DMS114 treated with DMSO at 0.1 percent for 48 hours (cell line): ENCODE data around the gene ELMOD1.

ENCODE experiments used
- DNase-seq: peaks from one replicate; lab custom pipeline; 2025; ENCODE audit not compliant: unreplicated experiment; lab: John Stamatoyannopoulos, UW

Gene ELMOD1

GRCh38 chr11:107631931-107632330, 41.0 kb downstream of the ELMOD1 start:
- DNase-seq = no peak

GRCh38 chr11:107646783-107647182, 55.8 kb downstream of the ELMOD1 start:
- DNase-seq = no peak

- DNase-seq = no peak
Measured at GRCh38 chr11:107648242-107648641, 57.3 kb downstream of the ELMOD1 start.

GRCh38 chr11:107651672-107652071, 60.7 kb downstream of the ELMOD1 start:
- DNase-seq = no peak

DNA sequence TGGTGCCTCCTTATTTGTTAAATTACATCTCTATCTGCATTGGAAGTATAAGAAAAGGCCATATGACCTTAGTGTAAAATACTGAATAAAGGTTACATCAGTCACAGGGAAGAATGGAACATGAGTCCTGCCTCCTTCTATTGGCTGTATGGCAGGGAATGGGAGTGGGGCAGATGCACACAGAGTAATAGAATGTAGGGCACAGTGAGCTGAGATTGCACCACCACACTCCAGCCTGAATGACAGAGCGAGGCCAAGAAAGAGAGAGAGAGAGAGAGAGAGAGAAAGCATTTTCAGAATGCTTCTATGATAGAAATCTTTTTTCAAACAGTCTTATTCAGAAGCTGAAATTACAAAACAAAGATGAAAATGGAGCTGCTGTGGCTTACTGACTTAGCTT, 62.1 kb downstream of the ELMOD1 start:
- DNase-seq = no peak

GRCh38 chr11:107655602-107656001, 64.7 kb downstream of the ELMOD1 start:
- no peak for DNase-seq

DNA sequence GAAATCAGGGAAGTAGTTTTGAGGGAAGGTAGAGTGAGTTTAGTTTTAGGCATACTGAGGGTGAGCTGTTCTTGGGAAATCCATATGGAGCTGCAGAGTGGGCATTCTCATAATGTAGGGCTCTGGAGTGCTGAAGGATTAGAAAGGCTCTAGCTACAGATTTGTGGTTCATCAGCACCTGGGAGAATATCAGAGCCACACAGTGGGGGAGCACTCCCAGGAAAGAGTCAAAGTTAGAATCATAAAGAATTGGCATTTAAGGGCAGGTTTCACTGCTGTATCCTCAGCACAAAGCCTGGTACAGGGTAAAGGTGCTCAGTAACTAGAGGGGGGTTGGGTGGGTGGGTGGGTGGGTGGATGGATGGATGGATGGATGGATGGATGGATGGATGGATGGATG, 68.4 kb downstream of the ELMOD1 start:
- no peak for DNase-seq

GRCh38 chr11:107660066-107660465, 69.1 kb downstream of the ELMOD1 start:
- DNase-seq = no peak

DNA sequence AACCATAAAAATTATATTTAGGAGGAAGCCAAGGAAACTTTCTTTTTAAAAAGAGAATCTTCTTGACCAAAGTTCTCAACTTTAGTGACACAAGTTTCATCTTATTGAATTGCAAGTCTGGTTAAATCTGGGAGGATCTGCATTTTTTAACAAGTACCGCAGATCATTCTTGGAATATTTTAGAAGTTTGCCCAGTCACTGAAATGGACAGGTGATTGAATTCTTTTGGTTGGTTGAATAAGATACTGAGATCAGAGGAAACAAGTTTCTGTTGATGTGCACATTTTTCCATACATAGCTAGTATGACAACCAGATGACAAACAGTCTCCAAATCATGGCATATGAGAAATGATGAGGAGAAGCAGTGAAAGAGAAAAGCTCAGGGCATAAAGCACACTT, 70.7 kb downstream of the ELMOD1 start:
- DNase-seq = no peak

- no peak for DNase-seq
Measured at GRCh38 chr11:107665018-107665417, 74.1 kb downstream of the ELMOD1 start.

- DNase-seq = no peak
Measured at GRCh38 chr11:107666911-107667613, 76.1 kb downstream of the ELMOD1 start.

DNA sequence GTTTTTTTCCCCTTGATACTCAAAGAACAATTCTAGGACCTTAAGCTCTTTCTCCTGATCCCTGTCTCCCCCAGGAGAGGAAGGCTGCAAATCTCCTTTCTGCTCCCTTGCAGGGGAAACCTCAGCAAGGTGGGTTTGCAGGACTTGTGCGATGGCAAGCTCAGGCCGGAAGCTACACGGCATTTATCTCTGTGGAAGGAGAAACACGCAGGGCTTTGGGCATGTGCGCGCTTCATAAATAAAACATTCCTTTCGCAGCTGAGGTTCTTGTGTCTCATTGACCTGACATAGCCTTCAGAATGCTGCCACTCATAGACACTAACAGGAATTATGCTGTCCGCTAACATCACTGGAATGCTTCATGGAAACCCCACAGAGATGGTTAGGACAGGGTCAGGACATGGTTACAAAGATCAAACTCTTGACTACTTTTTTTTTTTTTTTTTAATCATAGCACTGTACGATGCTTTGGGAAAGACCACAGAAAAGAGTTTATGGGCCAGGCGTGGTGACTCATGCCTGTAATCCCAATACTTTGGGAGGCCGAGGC, 78.3 kb downstream of the ELMOD1 start:
- DNase-seq = no peak

DNA sequence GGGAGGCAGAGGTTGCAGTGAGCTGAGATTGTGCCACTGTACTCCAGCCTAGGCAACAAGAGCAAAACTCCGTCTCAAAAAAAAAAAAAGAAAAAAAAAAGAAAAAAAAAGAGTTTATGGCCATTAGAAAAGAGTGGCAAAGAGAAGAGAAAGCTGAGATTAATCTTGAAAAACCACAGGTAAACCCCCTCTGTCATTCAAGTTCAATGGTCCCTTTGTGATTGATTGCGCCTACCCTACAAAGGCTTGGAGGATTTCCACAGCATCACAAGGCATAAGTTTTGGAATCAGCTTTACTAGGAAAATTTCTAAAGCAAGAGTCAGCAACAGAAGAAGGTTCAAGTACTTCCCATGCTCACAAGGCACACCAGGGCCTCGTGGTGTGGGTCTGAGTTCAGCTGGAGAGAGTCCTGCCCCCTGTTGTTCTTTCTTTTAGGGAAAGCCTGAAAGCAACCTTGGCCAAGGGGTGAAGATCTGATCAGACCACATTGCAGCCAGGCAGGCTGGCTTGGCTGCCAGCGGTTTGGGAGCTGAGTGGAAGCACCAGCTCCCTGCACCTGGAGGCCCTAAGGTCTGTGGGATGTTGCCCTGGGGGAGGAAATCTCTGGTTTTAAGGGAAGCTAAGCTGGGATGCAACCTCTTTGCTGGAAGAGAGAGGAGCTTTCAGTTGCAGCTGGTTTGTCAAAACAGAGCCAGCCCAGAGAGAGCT, 79.1 kb downstream of the ELMOD1 start:
- no peak for DNase-seq

DNA sequence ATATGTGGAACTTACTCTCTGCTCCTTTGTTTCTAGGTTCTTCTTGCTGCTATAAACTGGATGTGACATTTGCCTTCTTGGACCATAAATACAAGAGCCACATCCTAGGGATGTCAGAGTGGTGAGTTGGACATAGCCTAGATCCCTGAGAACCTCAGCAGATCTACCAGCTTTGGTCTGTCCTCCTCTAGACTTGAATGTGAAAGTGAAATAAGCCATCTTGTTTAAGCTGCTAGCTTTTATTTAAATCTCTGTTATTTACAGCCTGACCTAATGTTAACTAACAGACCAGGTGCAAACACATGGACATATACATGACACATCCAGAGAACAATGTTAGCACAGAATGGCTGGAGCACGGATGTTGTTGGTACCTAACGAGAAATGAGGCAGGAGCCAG, 85.0 kb downstream of the ELMOD1 start:
- DNase-seq = no peak

GRCh38 chr11:107676336-107677057, 85.5 kb downstream of the ELMOD1 start:
- DNase-seq = no peak

DNA sequence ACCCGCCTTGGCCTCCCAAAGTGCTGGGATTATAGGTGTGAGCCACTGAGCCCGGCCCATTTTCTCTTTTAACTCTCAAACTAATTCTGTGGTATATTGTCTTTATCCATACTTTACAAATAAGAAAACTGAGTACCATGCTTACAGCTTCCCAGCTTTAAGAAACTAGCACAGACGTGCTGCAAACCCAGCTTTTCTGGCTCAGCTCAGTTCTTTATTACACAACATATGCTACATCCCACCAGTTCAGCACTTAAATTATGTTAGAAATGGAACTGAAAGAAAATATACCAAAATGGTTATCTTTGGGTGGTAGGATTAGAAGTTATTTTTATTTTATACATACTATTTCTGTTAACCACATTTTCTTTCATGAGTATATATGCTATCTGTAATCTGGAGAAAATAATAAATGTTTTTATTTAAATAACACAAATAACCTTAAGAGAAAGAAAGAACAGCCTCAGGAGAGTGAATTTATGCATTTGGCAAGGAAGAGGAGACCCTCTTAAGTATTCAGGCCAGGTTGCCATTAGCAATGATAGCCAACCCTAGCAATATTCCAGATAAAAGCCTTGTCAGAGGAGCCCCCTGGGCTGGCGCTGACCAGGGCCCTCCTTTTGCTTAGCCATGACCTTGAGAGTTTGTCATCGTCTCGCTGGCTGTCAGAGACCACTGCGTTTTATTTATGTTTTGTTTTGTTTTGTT, 87.1 kb downstream of the ELMOD1 start:
- no peak for DNase-seq

DNA sequence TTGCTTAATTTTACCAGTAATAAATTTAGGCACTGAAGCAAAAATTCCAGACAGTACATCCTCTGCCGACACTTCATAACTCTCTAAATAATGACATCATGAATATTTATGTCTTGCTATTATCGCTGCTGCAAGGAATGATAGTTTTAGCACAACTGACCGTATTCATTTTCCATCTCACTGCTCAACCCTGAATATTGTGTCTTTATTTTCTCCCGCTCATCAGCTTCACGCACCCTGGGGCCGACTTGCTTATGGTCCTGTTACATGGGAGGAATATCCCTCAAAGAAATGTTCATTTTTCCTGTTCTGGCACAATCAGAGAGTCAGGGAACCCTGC, 87.7 kb downstream of the ELMOD1 start:
- DNase-seq = no peak

DNA sequence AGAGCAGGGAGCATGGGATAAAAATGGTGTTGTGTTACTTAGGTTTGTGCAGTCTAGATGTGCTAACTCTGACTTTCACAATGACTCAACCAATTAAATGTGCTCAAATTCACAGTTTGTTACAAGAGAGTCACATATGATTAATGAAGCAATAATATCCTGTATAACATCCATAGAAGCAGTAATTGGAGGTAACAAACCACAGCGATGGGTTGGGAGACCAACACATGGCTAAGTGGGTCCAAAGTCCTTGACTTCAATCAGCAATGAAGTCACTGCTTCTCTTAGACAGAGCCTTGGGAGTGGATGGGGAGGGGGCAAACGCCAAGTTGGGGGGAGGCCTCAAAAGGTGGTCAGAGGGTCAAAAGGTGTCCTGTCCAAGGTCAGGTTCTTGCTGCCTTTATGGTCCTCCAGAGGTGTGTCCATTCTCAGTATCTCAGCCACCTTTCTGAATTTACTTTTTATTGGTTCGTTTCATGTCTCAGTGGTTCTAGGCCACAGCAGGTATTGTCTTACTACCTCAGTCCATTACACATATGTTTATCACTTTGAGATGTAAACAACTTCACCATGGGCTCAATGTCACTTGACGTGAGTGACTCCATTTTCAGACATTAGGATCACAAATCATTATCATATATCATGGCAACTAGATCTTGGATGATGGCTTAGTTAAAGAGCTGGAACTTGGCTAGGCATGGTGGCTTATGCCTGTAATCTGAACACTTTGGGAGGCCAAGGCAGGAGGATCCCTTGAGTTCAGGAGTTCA, 88.5 kb downstream of the ELMOD1 start:
- no peak for DNase-seq

- no peak for DNase-seq
Measured at GRCh38 chr11:107682171-107682570, 91.2 kb downstream of the ELMOD1 start.

DNA sequence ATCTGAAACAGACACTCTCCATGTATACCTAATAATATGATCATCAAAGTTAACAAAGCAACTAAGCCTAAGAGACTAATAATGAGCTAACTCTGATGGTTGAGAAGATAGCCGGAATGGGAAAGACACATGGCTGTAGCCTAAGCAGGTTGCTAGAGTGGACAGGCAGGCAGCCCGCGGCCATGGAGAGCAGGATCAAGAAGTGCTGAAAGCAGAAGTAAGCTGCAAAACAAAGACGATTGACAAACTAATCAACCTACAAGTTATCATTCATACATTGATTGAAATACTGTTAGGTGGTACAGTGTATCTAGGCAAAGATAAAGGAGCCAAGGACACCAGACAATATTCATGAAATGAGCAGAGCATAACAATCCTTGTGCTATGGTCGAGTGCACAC, 91.6 kb downstream of the ELMOD1 start:
- no peak for DNase-seq

- no peak for DNase-seq
Measured at GRCh38 chr11:107683061-107683460, 92.1 kb downstream of the ELMOD1 start.
